Kidney (tissue), 14 donors: ENCODE results near the gene STAT6. TPM values are rescaled to one million over a fixed set of nuclear protein-coding genes. Genes with fewer than 3 reads are reported as not detected.
A peak's percentile ranks its signal among the peaks of the same experiment; 100 is the strongest.

ENCODE experiments used
- DNase-seq, 5 donors: peaks; one replicate each; pipeline ENCODE4 v3.0.0-alpha.2; 2013 to 2020
- FAIRE-seq: peaks from 2 replicates; lab custom pipeline; 2012; peaks lifted over from hg19 to GRCh38; lab: Jason Lieb, UNC
- H3K27ac ChIP-seq, 2 donors: one replicate each; pipeline ENCODE4 v1.7.0; 2013; ENCODE audit warnings: low read depth in 2 of 2, low read length in 2 of 2, inconsistent platforms in 1 of 2
- H3K27me3 ChIP-seq: one replicate; pipeline ENCODE4 v1.7.1; 2013; ENCODE audit warnings: low read length, inconsistent platforms; ENCODE audit not compliant: control insufficient read depth, insufficient read depth
- H3K36me3 ChIP-seq, 3 donors: one replicate each; pipeline versions ENCODE4 v1.7.0 to v1.7.1; 2013; ENCODE audit warnings: low read length in 3 of 3, control low read depth in 1 of 3, inconsistent platforms in 1 of 3; ENCODE audit not compliant: insufficient read depth in 3 of 3, control insufficient read depth in 2 of 3
- H3K4me1 ChIP-seq, 3 donors: one replicate each; pipeline versions ENCODE4 v1.7.0 to v1.7.1; 2013; ENCODE audit warnings: low read length in 3 of 3, inconsistent platforms in 1 of 3, low read depth in 1 of 3; ENCODE audit not compliant: control insufficient read depth in 2 of 3, insufficient read depth in 2 of 3
- H3K4me3 ChIP-seq, 3 donors: one replicate each; pipeline versions ENCODE4 v1.7.0 to v1.8.1; 2013; ENCODE audit warnings: low read length in 3 of 3, control low read depth in 1 of 3, inconsistent platforms in 1 of 3
- H3K9ac ChIP-seq, 3 donors: one replicate each; pipeline versions ENCODE4 v1.7.0 to v1.7.1; 2013; ENCODE audit warnings: low read length in 3 of 3, control low read depth in 1 of 3, inconsistent platforms in 1 of 3
- H3K9me3 ChIP-seq, 3 donors: one replicate each; pipeline versions ENCODE4 v1.7.0 to v1.7.1; 2013; ENCODE audit warnings: low read length in 3 of 3, control low read depth in 1 of 3, inconsistent platforms in 1 of 3; ENCODE audit not compliant: control insufficient read depth in 2 of 3, insufficient read depth in 1 of 3
- intact Hi-C: fragments of 100-400 bp; cut with DNase I; formaldehyde crosslinking; loops from one replicate; pipeline ENCODE4 v1.11.1; 2022
- polyA plus RNA-seq: library from polyadenylated mRNA; stranded (reverse); fragments of 350-450 nt; fragmentation: Illumina TruSeq; extraction: RNeasy Lipid Tissue Mini Kit (QIAGEN cat#74804); gene quantifications from one replicate; pipeline ENCODE4 v1.2.3, GENCODE V29; 2014; ENCODE audit warnings: low read depth, low replicate concordance; ENCODE audit not compliant: insufficient read depth
- total RNA-seq: library from RNA; stranded (reverse); fragmentation: NEBNext Ultra II Directional; extraction: Animal tissue kit (Norgen Biotek cat#: 25700); gene quantifications from one replicate; pipeline ENCODE4 v1.2.1, GENCODE V29; 2021
- TF ChIP-seq, protein P1 (sequence below): IDR thresholded peaks from 3 replicates; pipeline ENCODE4 v1.5.1; 2012; ENCODE audit warnings: mild to moderate bottlenecking, moderate library complexity, borderline replicate concordance; ENCODE audit not compliant: insufficient read depth; ENCODE audit errors: extremely low read depth
- donor health status: control.
- donor health status: control.
- donor health status: control.
- donor health status: control.
- donor health status: control.
- donor health status: DM: yes; HTN: yes; CAD: no.
- donor health status: Normal renal cell carcinoma (clear cell type).

STAT6 gene
- total and polyA plus RNA-seq, 2 donors from 2014 or later = 74.8 to 232 TPM

DNA sequence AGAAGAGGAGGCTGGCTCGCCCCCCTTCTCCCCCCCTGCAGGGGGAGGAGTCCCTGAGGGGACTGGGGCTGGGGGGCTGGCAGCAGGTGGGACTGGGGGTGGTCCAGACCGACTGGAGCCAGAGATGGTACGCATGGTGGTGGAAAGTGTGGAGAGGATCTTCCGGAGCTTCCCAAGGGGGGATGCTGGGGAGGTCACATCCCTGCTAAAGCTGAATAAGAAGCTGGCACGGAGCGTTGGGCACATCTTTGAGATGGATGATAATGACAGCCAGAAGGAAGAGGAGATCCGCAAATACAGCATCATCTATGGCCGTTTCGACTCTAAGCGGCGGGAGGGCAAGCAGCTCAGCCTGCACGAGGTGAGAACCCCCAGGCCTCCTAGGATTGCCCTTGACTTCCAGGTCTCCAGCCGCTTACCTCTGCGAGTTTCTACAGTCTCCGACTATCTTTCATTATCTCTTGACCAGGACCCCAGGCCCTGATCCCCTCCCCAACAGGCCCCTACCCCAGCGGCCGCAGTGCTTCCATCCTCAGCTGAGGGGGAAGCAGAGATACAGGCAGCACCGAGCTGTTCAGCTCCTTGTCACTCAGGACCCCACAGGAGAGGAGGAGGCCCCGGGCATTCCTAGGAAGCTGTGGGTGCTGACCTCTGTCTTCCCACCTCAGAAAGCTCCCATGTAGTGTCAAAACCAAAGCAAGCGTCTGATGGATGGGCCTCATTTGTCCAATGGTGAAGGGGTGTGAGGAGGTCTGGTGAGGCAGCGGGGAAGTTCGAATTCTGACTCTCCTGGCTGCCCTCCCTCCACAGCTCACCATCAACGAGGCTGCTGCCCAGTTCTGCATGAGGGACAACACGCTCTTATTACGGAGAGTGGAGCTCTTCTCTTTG, 19.3 kb downstream of the STAT6 start:
- Histone ChIP-seq H3K9me3 (no peaks in the 10 kb centered on the region), H3K36me3 (peaks cover 5 to 40% (median 9%) of the 10 kb centered on the region in 3 donors), H3K4me1 (peaks cover 0 to 20% (median 4%) of the 10 kb centered on the region in 3 donors), H3K4me3 (no peak overlapping the region), H3K27ac (no peak overlapping the region), H3K27me3 (no peaks in the 10 kb centered on the region), H3K9ac (no peak overlapping the region)
- intact Hi-C loops = no loop called here
- no peak for FAIRE-seq
- TF ChIP-seq, protein P1, sequence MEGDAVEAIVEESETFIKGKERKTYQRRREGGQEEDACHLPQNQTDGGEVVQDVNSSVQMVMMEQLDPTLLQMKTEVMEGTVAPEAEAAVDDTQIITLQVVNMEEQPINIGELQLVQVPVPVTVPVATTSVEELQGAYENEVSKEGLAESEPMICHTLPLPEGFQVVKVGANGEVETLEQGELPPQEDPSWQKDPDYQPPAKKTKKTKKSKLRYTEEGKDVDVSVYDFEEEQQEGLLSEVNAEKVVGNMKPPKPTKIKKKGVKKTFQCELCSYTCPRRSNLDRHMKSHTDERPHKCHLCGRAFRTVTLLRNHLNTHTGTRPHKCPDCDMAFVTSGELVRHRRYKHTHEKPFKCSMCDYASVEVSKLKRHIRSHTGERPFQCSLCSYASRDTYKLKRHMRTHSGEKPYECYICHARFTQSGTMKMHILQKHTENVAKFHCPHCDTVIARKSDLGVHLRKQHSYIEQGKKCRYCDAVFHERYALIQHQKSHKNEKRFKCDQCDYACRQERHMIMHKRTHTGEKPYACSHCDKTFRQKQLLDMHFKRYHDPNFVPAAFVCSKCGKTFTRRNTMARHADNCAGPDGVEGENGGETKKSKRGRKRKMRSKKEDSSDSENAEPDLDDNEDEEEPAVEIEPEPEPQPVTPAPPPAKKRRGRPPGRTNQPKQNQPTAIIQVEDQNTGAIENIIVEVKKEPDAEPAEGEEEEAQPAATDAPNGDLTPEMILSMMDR = no peak
- peak in 1 of 5 donors; percentile 44 for DNase-seq

DNA sequence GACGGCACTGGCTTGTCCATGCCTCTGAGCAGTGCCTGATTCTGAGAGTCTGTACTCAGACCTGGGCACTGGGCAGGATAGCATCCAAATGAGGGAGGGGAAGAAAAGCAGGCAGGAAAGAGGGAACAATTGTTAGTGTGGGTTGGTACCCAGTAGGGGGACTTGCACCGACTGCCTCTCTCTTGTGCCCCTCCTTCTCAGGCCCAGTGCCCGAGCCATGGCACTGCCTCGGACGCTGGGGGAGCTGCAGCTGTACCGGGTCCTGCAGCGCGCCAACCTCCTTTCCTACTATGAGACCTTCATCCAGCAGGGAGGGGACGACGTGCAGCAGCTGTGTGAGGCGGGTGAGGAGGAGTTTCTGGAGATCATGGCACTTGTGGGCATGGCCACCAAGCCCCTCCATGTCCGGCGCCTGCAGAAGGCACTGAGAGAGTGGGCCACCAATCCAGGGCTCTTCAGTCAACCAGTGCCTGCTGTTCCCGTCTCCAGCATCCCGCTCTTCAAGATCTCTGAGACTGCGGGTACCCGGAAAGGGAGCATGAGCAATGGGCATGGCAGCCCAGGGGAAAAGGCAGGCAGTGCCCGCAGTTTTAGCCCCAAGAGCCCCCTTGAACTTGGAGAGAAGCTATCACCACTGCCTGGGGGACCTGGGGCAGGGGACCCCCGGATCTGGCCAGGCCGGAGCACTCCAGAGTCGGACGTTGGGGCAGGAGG, 20.1 kb downstream of the STAT6 start:
- TF ChIP-seq, protein P1 = no peak
- DNase-seq = peak in 1 of 5 donors; percentile 54
- no peak for FAIRE-seq
- Histone ChIP-seq H3K27ac (peak overlapping the region in 1 of 2 donors; percentile 41), H3K9me3 (no peaks in the 10 kb centered on the region), H3K4me3 (peak overlapping the region; percentile 58 to 61 (median 60)), H3K27me3 (no peaks in the 10 kb centered on the region), H3K9ac (peak overlapping the region in 1 of 3 donors; percentile 70), H3K36me3 (peaks cover 5 to 33% (median 9%) of the 10 kb centered on the region in 3 donors), H3K4me1 (peaks cover 3 to 20% (median 8%) of the 10 kb centered on the region in 3 donors)
- intact Hi-C loops = no loop called here

DNA sequence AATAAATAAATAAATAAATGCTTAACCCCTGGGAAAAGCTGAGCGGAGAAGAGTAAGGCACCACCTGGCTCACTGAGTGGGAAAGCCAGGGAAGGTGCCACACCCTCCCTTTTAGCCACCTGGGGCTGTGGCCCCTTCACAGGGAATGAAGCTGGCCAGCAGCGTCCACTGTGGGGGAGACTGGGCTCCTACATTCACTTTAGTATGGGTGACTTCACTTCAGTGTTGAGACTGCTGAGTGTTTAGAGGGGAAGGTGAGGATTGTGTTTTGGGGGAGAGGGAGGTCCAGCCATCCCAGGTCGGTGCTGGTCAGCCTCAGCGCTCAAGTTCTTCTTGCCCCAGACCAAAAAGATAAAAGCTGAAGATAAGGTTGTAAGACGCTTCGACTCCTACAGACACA, 20.7 kb downstream of the STAT6 start:
- intact Hi-C loops = no loop called here
- H3K4me1 ChIP-seq = peaks cover 5 to 23% (median 14%) of the 10 kb centered on the region in 3 donors
- peak in 1 of 5 donors; percentile 22 for DNase-seq

More for the DNA sequence above, 20.7 kb downstream of the STAT6 start:
- Histone ChIP-seq H3K36me3 (peaks cover 4 to 29% (median 5%) of the 10 kb centered on the region in 3 donors), H3K27ac (peak overlapping the region in 1 of 2 donors; percentile 41), H3K4me3 (peak overlapping the region; percentile 58 to 61 (median 60)), H3K9ac (peak overlapping the region in 2 of 3 donors; percentile 58 to 70), H3K9me3 (no peaks in the 10 kb centered on the region), H3K27me3 (no peaks in the 10 kb centered on the region)
- FAIRE-seq = no peak
- TF ChIP-seq, protein P1 = no peak
